ENCODE results near the gene TSSK2.

Gene TSSK2

GRCh38 chr22:19178657-19179496 lies 47.8 kb downstream of the TSSK2 start, which contains the start of gene SLC25A1:
Gene SLC25A1 (minus strand): TSS chr22:19178736. CDS start chr22:19178673, 63 bp downstream.
- TF ChIP-seq TAF1 (IDR thresholded peaks at IDR 0.05; ENCODE audit: borderline replicate concordance, insufficient read depth, low read length) (no peak), POLR2AphosphoS5 (IDR thresholded peaks at IDR 0.05; ENCODE audit: low read depth, low read length) (peak; percentile 35; the same call in 1 of the 2 replicates)

- TF ChIP-seq FOXP2 (optimal IDR thresholded peaks at IDR 0.05; ENCODE audit: borderline replicate concordance, extremely low read depth, extremely low read length, insufficient read depth): no peak
Measured at GRCh38 chr22:19179497-19180048, 48.5 kb downstream of the TSSK2 start.

GRCh38 chr22:19180234-19180633 lies 49.1 kb downstream of the TSSK2 start:
- TF ChIP-seq POLR2AphosphoS5 (IDR thresholded peaks at IDR 0.05; ENCODE audit: low read depth, low read length) (no peak), REST (IDR thresholded peaks at IDR 0.05; ENCODE audit: insufficient read depth in 1 of 2, low read depth in 2 of 2, low read length in 2 of 2) (no peak), SIN3A (IDR thresholded peaks at IDR 0.05; ENCODE audit: borderline replicate concordance, insufficient read depth, low read length) (no peak), FOXP2 (optimal IDR thresholded peaks at IDR 0.05; ENCODE audit: borderline replicate concordance, extremely low read depth, extremely low read length, insufficient read depth) (no peak), TAF1 (IDR thresholded peaks at IDR 0.05; ENCODE audit: borderline replicate concordance, insufficient read depth, low read length) (no peak)

GRCh38 chr22:19180740-19181410 lies 49.8 kb downstream of the TSSK2 start:
- TF ChIP-seq FOXP2 (optimal IDR thresholded peaks at IDR 0.05; ENCODE audit: borderline replicate concordance, extremely low read depth, extremely low read length, insufficient read depth) (no peak), TAF1 (IDR thresholded peaks at IDR 0.05; ENCODE audit: borderline replicate concordance, insufficient read depth, low read length) (no peak)

GRCh38 chr22:19181786-19182471 lies 50.8 kb downstream of the TSSK2 start:
- TF ChIP-seq FOXP2 (optimal IDR thresholded peaks at IDR 0.05; ENCODE audit: borderline replicate concordance, extremely low read depth, extremely low read length, insufficient read depth) (no peak), TAF1 (IDR thresholded peaks at IDR 0.05; ENCODE audit: borderline replicate concordance, insufficient read depth, low read length) (no peak), POLR2AphosphoS5 (IDR thresholded peaks at IDR 0.05; ENCODE audit: low read depth, low read length) (no peak), REST (IDR thresholded peaks at IDR 0.05; ENCODE audit: insufficient read depth in 1 of 2, low read depth in 2 of 2, low read length in 2 of 2) (no peak), SIN3A (IDR thresholded peaks at IDR 0.05; ENCODE audit: borderline replicate concordance, insufficient read depth, low read length) (no peak)
